K562 (cell line): ENCODE results near the gene WNT7B. TPM values are rescaled to one million over a fixed set of nuclear protein-coding genes. Genes with fewer than 3 reads are reported as not detected.

Experiments
- CBX3 ChIP-seq, 2 experiments: IDR thresholded peaks; 1 replicate in 1 of 2; 2 replicates in 1 of 2; pipeline ENCODE4 v1.6.1; 2012; ENCODE audit warnings: inconsistent platforms in 2 of 2, low read length in 2 of 2, borderline replicate concordance in 1 of 2, control low read depth in 1 of 2
- DDX20 ChIP-seq: fragments of 450-650 bp; IDR thresholded peaks from 2 replicates; pipeline ENCODE4 v1.6.1; 2016; ENCODE audit warnings: missing genetic modification characterization, low read depth, mild to moderate bottlenecking, missing compliant biosample characterization, moderate library complexity
- EWSR1 ChIP-seq: fragments of 450-650 bp; IDR thresholded peaks from 2 replicates; pipeline ENCODE4 v1.6.1; 2018; ENCODE audit warnings: borderline replicate concordance, mild to moderate bottlenecking, low read depth, moderate library complexity; ENCODE audit not compliant: partially characterized antibody
- GTF2E2 ChIP-seq: fragments of 200-800 bp; sonication (Bioruptor generic); IDR thresholded peaks from 2 replicates; pipeline ENCODE4 v1.6.1; 2016; ENCODE audit warnings: missing genetic modification characterization, missing compliant biosample characterization
- MCM5 ChIP-seq: fragments of 450-650 bp; IDR thresholded peaks from 2 replicates; pipeline ENCODE4 v1.6.1; 2016; ENCODE audit warnings: low read depth
- NFE2 ChIP-seq: IDR thresholded peaks from 2 replicates; pipeline ENCODE4 v1.6.1; 2014; ENCODE audit warnings: antibody characterized with exemption, low read depth
- PHB ChIP-seq: fragments of 250-450 bp; sonication (Bioruptor Pico); IDR thresholded peaks from 2 replicates; pipeline ENCODE4 v1.5.0; 2021
- REST ChIP-seq, 2 experiments: fragments of 450-650 bp; formaldehyde crosslinking in 1 of 2; IDR thresholded peaks; 2 replicates each; pipeline versions ENCODE4 v1.4.0 to v1.6.1; 2014 to 2020; ENCODE audit warnings: mild to moderate bottlenecking in 2 of 2, borderline replicate concordance in 1 of 2, low read depth in 1 of 2
- RFX5 ChIP-seq: IDR thresholded peaks from 2 replicates; pipeline ENCODE4 v1.6.1; 2011; ENCODE audit warnings: low read depth, mild to moderate bottlenecking, improper control_type of control experiment, low read length
- RFX7 ChIP-seq: fragments of 250-450 bp; sonication (Bioruptor Pico); IDR thresholded peaks from 2 replicates; pipeline ENCODE4 v1.5.1; 2021; ENCODE audit warnings: mild to moderate bottlenecking
- SREBF1 ChIP-seq: fragments of 150-350 bp; IDR thresholded peaks from 2 replicates; pipeline ENCODE4 v1.6.1; 2014; ENCODE audit warnings: antibody characterized with exemption, low read depth, low read length, borderline replicate concordance
- ZNF24 ChIP-seq: fragments of 450-650 bp; IDR thresholded peaks from 2 replicates; pipeline ENCODE4 v1.6.1; 2016
- ZNF696 ChIP-seq: fragments of 250-450 bp; sonication (Bioruptor Pico); conservative IDR thresholded peaks from 2 replicates; pipeline ENCODE4 v1.4.0; 2020; ENCODE audit warnings: mild to moderate bottlenecking, moderate library complexity
- polyA plus RNA-seq, 8 experiments: library from polyadenylated mRNA; depleted of rRNA in 4 of 8; stranded (reverse) in 5 of 8; unstranded in 3 of 8; fragments of >200 nt; fragmentation: Nextera tagmentation in 2 of 8; fragmentation: Illumina TruSeq in 1 of 8; extraction: Ambion mirVana in 2 of 8; extraction: Trizol in 1 of 8; gene quantifications; 2 replicates each; pipeline versions ENCODE4 v1.2.1 to v1.2.3, GENCODE V29; 2011 to 2014; ENCODE audit warnings: inconsistent platforms in 1 of 8, missing spikeins in 1 of 8
- total RNA-seq, 7 experiments: library from RNA; depleted of rRNA in 6 of 7; stranded (reverse); fragments of >200 nt in 6 of 7; fragmentation: Illumina TruSeq in 2 of 7; extraction: Trizol in 2 of 7; gene quantifications; 2 replicates each; pipeline versions ENCODE4 v1.2.1 to v1.2.3, GENCODE V29; 2011 to 2021; ENCODE audit warnings: low replicate concordance in 1 of 7

Gene WNT7B
- total and polyA plus RNA-seq, 9 of the 15 experiments (the other 6 are each of a cell fraction or from before 2014, with no cell fraction given), result not detected

GRCh38 chr22:45964926-45965527, 11.9 kb downstream of the WNT7B start (continued):
- TF ChIP-seq RFX7 (CRISPR knock-in tag), result no peak
- TF ChIP-seq NFE2, result no peak
- no peak for TF ChIP-seq GTF2E2 (tag)
- TF ChIP-seq CBX3 (IDR thresholded peaks at IDR 0.05; ENCODE audit: borderline replicate concordance in 1 of 2, low read length in 2 of 2), result no peak
- no peak for TF ChIP-seq PHB (CRISPR knock-in tag)
- TF ChIP-seq ZNF24, result no peak
- no peak for TF ChIP-seq RFX5
- no peak for TF ChIP-seq EWSR1
- no peak for TF ChIP-seq REST (IDR thresholded peaks at IDR 0.05; ENCODE audit: borderline replicate concordance)
- no peak for TF ChIP-seq REST (CRISPR knock-in tag; IDR thresholded peaks at IDR 0.05; ENCODE audit: low read depth)
- TF ChIP-seq SREBF1, result no peak
- TF ChIP-seq DDX20 (tag), result no peak
- TF ChIP-seq MCM5, result no peak
- TF ChIP-seq ZNF696 (CRISPR knock-in tag), result no peak
